GM20000 (cell line): Measurements from ENCODE around the gene PDX1.

Experiments
- DNase-seq: peaks from one replicate; pipeline ENCODE4 v3.0.0; 2012; ENCODE audit warnings: low spot score
- TF ChIP-seq, protein P1 (sequence below): IDR thresholded peaks from 2 replicates; pipeline ENCODE4 v1.5.1; 2012; ENCODE audit warnings: mild to moderate bottlenecking, control low read depth; ENCODE audit errors: extremely low read depth, missing control alignments

Gene PDX1

DNA sequence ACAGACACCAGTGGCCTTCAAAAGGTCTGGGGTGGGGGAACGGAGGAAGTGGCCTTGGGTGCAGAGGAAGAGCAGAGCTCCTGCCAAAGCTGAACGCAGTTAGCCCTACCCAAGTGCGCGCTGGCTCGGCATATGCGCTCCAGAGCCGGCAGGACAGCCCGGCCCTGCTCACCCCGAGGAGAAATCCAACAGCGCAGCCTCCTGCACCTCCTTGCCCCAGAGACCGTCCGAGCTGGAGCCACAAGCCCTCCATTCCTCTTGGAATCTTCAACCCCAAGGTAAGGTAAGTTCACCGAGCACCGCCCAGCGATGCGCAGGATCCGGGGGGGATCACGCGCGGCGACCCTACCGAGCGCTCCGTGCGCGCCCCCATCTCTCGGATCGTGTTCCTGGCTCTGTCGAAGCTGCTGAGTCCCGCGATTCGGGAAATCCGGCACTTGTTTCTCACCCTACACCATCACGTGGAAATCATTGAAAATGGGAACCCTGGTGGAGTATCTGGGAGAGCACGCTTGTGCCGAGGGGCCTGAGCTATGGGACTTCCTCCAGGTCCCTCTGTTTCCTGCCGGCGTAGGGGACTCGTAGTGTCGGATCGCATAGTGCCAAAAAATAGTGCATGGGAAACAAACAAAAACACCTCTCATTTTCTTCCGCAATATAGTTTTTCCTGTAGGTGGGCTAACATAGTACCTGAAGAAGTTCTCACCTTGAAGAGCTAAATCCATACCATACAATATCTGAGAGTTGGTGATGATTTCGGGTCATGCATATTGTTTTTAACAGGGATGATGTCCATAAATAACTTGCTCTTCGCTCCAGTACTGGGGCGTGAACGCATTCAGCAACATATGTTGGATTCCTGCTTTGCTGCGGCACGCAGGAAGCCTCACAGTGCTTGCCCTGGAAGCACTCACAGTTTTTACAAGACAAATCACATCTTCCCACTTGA is 9.3 kb downstream of the PDX1 start:
- DNase-seq = no peak
- TF ChIP-seq, protein P1, sequence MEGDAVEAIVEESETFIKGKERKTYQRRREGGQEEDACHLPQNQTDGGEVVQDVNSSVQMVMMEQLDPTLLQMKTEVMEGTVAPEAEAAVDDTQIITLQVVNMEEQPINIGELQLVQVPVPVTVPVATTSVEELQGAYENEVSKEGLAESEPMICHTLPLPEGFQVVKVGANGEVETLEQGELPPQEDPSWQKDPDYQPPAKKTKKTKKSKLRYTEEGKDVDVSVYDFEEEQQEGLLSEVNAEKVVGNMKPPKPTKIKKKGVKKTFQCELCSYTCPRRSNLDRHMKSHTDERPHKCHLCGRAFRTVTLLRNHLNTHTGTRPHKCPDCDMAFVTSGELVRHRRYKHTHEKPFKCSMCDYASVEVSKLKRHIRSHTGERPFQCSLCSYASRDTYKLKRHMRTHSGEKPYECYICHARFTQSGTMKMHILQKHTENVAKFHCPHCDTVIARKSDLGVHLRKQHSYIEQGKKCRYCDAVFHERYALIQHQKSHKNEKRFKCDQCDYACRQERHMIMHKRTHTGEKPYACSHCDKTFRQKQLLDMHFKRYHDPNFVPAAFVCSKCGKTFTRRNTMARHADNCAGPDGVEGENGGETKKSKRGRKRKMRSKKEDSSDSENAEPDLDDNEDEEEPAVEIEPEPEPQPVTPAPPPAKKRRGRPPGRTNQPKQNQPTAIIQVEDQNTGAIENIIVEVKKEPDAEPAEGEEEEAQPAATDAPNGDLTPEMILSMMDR = no peak

- no peak for DNase-seq
- TF ChIP-seq, protein P1 = no peak
Observed at GRCh38 chr13:27929868-27930267, 10.1 kb downstream of the PDX1 start.

DNA sequence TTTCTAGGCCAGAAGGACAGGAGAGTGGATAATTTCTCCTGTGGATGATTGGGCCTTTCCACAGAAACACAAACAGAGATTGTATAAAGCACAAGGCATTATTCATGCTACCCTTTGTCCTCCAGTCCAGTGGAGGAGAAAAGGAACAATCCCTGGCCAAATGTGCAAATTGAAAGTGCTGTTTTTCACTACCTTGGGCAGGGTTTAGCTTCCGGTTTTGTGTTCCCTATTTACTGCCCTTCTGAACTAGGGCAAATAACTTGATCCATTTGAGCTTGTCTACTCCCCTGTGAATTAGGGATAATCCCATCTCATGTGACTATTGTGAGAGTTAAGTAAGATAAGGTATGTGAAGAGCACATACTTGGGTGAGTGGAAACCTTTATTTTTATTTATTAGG is 13.3 kb downstream of the PDX1 start:
- no peak for DNase-seq
- TF ChIP-seq, protein P1 = no peak

- TF ChIP-seq, protein P1 = no peak
- no peak for DNase-seq
Observed at GRCh38 chr13:27933580-27934328, 14.0 kb downstream of the PDX1 start.

GRCh38 chr13:27942972-27943371 is 23.2 kb downstream of the PDX1 start:
- TF ChIP-seq, protein P1 = no peak
- DNase-seq = no peak

DNA sequence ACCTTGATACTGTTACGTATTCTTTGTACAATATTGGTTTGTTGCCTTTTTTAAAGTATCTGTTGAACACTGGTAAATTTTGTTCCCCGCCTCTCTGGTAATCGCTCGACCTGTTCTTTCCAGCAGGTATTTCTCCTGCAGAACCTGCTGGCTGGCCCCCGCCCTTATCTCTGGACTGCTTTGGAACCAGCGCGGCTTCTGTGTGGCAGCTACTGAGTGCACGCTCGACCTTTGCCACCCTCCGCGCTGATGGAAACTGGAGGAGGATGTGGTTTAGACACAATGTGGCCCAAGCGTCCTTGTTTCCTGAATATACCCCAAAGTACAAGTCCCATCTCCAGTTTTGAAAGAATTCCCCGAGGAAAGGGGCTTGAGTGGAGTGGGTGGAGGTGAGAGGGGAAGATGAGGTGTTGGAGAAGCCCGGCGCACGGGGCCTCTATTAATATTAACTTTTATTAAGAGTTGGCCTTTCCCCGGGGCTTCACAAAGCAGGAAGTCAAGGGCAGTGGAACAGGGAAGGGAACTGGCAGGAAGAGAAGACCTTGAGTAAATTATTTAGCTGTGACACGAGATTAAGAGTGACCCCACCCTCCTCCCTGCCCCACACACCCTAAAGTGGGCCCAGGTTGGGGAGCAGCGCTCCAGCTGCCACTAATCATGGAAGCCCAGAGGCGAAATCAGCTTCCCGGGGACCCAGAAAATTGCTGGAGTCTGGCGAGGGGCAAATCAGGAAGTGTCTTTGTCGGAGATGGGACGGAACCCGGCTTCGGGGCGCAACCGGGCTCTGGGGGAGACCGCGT is 33.3 kb downstream of the PDX1 start:
- TF ChIP-seq, protein P1 = no peak

More for the DNA sequence above, 33.3 kb downstream of the PDX1 start:
- no peak for DNase-seq
